HCT116 (cell line): ENCODE results near the gene PDGFD. TPM values are rescaled to one million over a fixed set of nuclear protein-coding genes. Genes with fewer than 3 reads are reported as not detected.

ENCODE experiments used
- ATAC-seq: fragments of 200-7000 bp; cut with Tn5 transposase; 2 replicates; pipeline ENCODE4 v1.9.1; 2020; ENCODE audit warnings: mild to moderate bottlenecking, moderate library complexity
- BruUV-seq: library from RNA; stranded (reverse); fragments of 400-500 nt; replicated peaks from 2 replicates; lab custom pipeline; 2021; lab: Mats Ljungman, UMichigan
- CTCF ChIA-PET: fragments of 300-600 bp; sonication (Branson Sonifier 250); formaldehyde crosslinking; loops from one replicate; lab custom pipeline; 2021; ENCODE audit warnings: antibody characterized with exemption; lab: Charles Lee
- POLR2A ChIA-PET: fragments of 300-600, 350-600 bp; sonication (Branson Sonifier 250); formaldehyde crosslinking; loops from one replicate; lab custom pipeline; 2021; ENCODE audit warnings: antibody characterized with exemption; lab: Charles Lee
- RAD21 ChIA-PET, 2 experiments: fragments of 300-600 bp; sonication (Branson Sonifier 250); formaldehyde crosslinking; loops; one replicate each; lab custom pipeline; 2023; ENCODE audit warnings: low total read pairs in 2 of 2; ENCODE audit not compliant: uncharacterized antibody in 2 of 2, unreplicated experiment in 2 of 2, low non-redundant PET in 1 of 2; lab: Charles Lee
- DNase-seq: peaks from one replicate; pipeline ENCODE4 v3.0.0-alpha.2; 2010; ENCODE audit warnings: low read depth, low spot score
- H2AFZ ChIP-seq: fragments of 200-600 bp; shearing (Covaris generic), sonication (generic); 2 replicates; pipeline ENCODE4 v1.6.1; 2017; ENCODE audit warnings: low read depth, mixed run types, mixed read lengths, antibody characterized with exemption, low read length; ENCODE audit not compliant: poor library complexity, severe bottlenecking
- H3K27ac ChIP-seq: 2 replicates; pipeline ENCODE4 v1.5.1; 2012; ENCODE audit warnings: low read depth, low read length
- H3K27me3 ChIP-seq: fragments of 200-600 bp; sonication (generic); 2 replicates; pipeline ENCODE4 v1.6.1; 2016; ENCODE audit warnings: mixed run types, low read length, mixed read lengths; ENCODE audit not compliant: insufficient read depth
- H3K36me3 ChIP-seq, 2 experiments: fragments of 200-500 bp in 1 of 2; fragments of 200-600 bp in 1 of 2; sonication (Bioruptor generic) in 1 of 2; sonication (generic) in 1 of 2; 2 replicates each; pipeline versions ENCODE4 v1.5.1 to v1.6.1; 2014 to 2016; ENCODE audit warnings: low read length in 2 of 2, inconsistent platforms in 1 of 2, mixed read lengths in 1 of 2, mixed run types in 1 of 2; ENCODE audit not compliant: insufficient read depth in 2 of 2, control insufficient read depth in 1 of 2
- H3K4me1 ChIP-seq, 2 experiments: fragments of 200-600 bp in 1 of 2; sonication (generic) in 1 of 2; 2 replicates each; pipeline versions ENCODE4 v1.5.1 to v1.6.1; 2012 to 2017; ENCODE audit warnings: low read length in 2 of 2, inconsistent platforms in 1 of 2, mild to moderate bottlenecking in 1 of 2, mixed read lengths in 1 of 2, mixed run types in 1 of 2, moderate library complexity in 1 of 2; ENCODE audit not compliant: insufficient read depth in 2 of 2, control insufficient read depth in 1 of 2
- H3K4me2 ChIP-seq: fragments of 200-600 bp; sonication (generic); 2 replicates; pipeline ENCODE4 v1.6.1; 2017; ENCODE audit warnings: mixed run types, low read length, mixed read lengths
- H3K4me3 ChIP-seq, 2 experiments: fragments of 200-600 bp in 1 of 2; sonication (generic) in 1 of 2; replicated peaks in 1 of 2; 2 replicates each; pipeline ENCODE4 v1.5.1; 2011 to 2016; ENCODE audit warnings: low read length in 2 of 2, control low read depth in 1 of 2, low read depth in 1 of 2, mild to moderate bottlenecking in 1 of 2, mixed read lengths in 1 of 2, mixed run types in 1 of 2
- H3K79me2 ChIP-seq: fragments of 200-600 bp; sonication (generic); 2 replicates; pipeline ENCODE4 v1.6.1; 2017; ENCODE audit warnings: mild to moderate bottlenecking, mixed run types, low read length, moderate library complexity, mixed read lengths; ENCODE audit not compliant: insufficient read depth
- H3K9ac ChIP-seq: fragments of 200-600 bp; sonication (generic); 2 replicates; pipeline ENCODE4 v1.6.1; 2016; ENCODE audit warnings: low read length, mixed read lengths
- H3K9me2 ChIP-seq: fragments of 200-600 bp; sonication (generic), shearing (Covaris generic); 2 replicates; pipeline ENCODE4 v1.6.1; 2017; ENCODE audit warnings: mixed run types, mild to moderate bottlenecking, moderate library complexity; ENCODE audit not compliant: insufficient read depth
- H3K9me3 ChIP-seq, 2 experiments: fragments of 200-500 bp in 1 of 2; fragments of 200-600 bp in 1 of 2; sonication (Bioruptor generic) in 1 of 2; sonication (generic) in 1 of 2; 2 replicates each; pipeline ENCODE4 v1.6.1; 2014 to 2017; ENCODE audit warnings: low read length in 2 of 2, mixed read lengths in 2 of 2, inconsistent platforms in 1 of 2, low read depth in 1 of 2, mild to moderate bottlenecking in 1 of 2, mixed run types in 1 of 2, moderate library complexity in 1 of 2; ENCODE audit not compliant: control insufficient read depth in 1 of 2, insufficient read depth in 1 of 2
- H4K20me1 ChIP-seq: fragments of 200-600 bp; sonication (generic), shearing (Covaris generic); 2 replicates; pipeline ENCODE4 v1.6.1; 2017; ENCODE audit warnings: mixed run types, mild to moderate bottlenecking, moderate library complexity; ENCODE audit not compliant: insufficient read depth
- ATF3 ChIP-seq: IDR thresholded peaks from 2 replicates; pipeline ENCODE4 v1.6.1; 2012
- CBX3 ChIP-seq: IDR thresholded peaks from 2 replicates; pipeline ENCODE4 v1.6.1; 2012; ENCODE audit warnings: low read depth
- CTCF ChIP-seq, 3 experiments: fragments of 200-600 bp in 1 of 3; sonication (generic) in 1 of 3; IDR thresholded peaks in 2 of 3; conservative IDR thresholded peaks in 1 of 3; 2 replicates each; pipeline ENCODE4 v1.5.1; 2012 to 2017; ENCODE audit warnings: low read depth in 2 of 3, low read length in 2 of 3, antibody characterized with exemption in 1 of 3, borderline replicate concordance in 1 of 3, control low read depth in 1 of 3, mild to moderate bottlenecking in 1 of 3, mixed read lengths in 1 of 3, mixed run types in 1 of 3, moderate library complexity in 1 of 3; ENCODE audit not compliant: insufficient read depth in 1 of 3
- EGR1 ChIP-seq: IDR thresholded peaks from 2 replicates; pipeline ENCODE4 v1.6.1; 2012; ENCODE audit warnings: low read depth
- ELF1 ChIP-seq: IDR thresholded peaks from 2 replicates; pipeline ENCODE4 v1.6.1; 2012; ENCODE audit warnings: low read depth, borderline replicate concordance
- JUND ChIP-seq: IDR thresholded peaks from 2 replicates; pipeline ENCODE4 v1.6.1; 2012
- SIN3A ChIP-seq: IDR thresholded peaks from 2 replicates; pipeline ENCODE4 v1.6.1; 2012; ENCODE audit warnings: low read depth
- YY1 ChIP-seq: IDR thresholded peaks from 2 replicates; pipeline ENCODE4 v1.6.1; 2011; ENCODE audit warnings: low read length, low read depth, moderate library complexity, mild to moderate bottlenecking; ENCODE audit not compliant: insufficient replicate concordance; ENCODE audit errors: extremely low read depth
- intact Hi-C: fragments of 100-400 bp; cut with micrococcal nuclease; formaldehyde crosslinking; loops from 2 replicates; pipeline ENCODE4 v1.10.0; 2022
- total RNA-seq: library from RNA; stranded (reverse); gene quantifications from one replicate; pipeline ENCODE4 v1.2.1, GENCODE V29; 2021; ENCODE audit not compliant: unreplicated experiment

Gene PDGFD
- total RNA-seq, 1 experiment from 2014 or later, result 0.34 TPM

- no peak for DNase-seq
- no peaks in the 10 kb centered on the region for H3K9me2 ChIP-seq
- no peaks in the 10 kb centered on the region for H3K36me3 ChIP-seq
- H3K27me3 ChIP-seq, result no peaks in the 10 kb centered on the region
- intact Hi-C loops, result no loop called here
- no peak overlapping the region for H3K4me3 ChIP-seq
- no peaks in the 10 kb centered on the region; the same call in 1 of the 2 replicates for H4K20me1 ChIP-seq
- TF ChIP-seq EGR1 (no peak), ELF1 (no peak), CBX3 (no peak), YY1 (no peak), CTCF (IDR thresholded peaks at IDR 0.05 in 2 of 3, conservative IDR thresholded peaks at IDR 0.05 in 1 of 3; ENCODE audit: borderline replicate concordance in 1 of 3, insufficient read depth in 1 of 3, low read depth in 2 of 3, low read length in 2 of 3) (no peak)
- H2AFZ ChIP-seq, result no peak overlapping the region
- no peaks in the 10 kb centered on the region for H3K79me2 ChIP-seq
- H3K4me2 ChIP-seq, result no peak overlapping the region
- ATAC-seq, result no peak
- no peaks in the 10 kb centered on the region for H3K9me3 ChIP-seq
- RAD21 ChIA-PET, result no interaction called here
- BruUV-seq, result no TSS peak
- CTCF ChIA-PET, result no interaction called here
- no peak overlapping the region for H3K27ac ChIP-seq
- no peaks in the 10 kb centered on the region for H3K4me1 ChIP-seq
- no peak overlapping the region for H3K9ac ChIP-seq
- POLR2A ChIA-PET, result no interaction called here
These were observed 257.6 kb downstream of the PDGFD start for GRCh38 chr11:103906291-103906867.

- Histone ChIP-seq H2AFZ (no peak overlapping the region), H3K36me3 (no peaks in the 10 kb centered on the region), H3K9me3 (no peaks in the 10 kb centered on the region), H3K4me2 (no peak overlapping the region), H3K4me1 (no peaks in the 10 kb centered on the region), H3K9ac (no peak overlapping the region), H3K79me2 (no peaks in the 10 kb centered on the region), H3K27ac (no peak overlapping the region), H4K20me1 (no peaks in the 10 kb centered on the region; the same call in 1 of the 2 replicates)
- RAD21 ChIA-PET, result no interaction called here
- ATAC-seq (no peak), DNase-seq (no peak)
- CTCF ChIA-PET, result no interaction called here
- no TSS peak for BruUV-seq
- intact Hi-C loops, result no loop called here
- POLR2A ChIA-PET, result no interaction called here
- TF ChIP-seq YY1 (no peak), ATF3 (no peak), JUND (no peak), SIN3A (no peak)
- TF ChIP-seq, all 23 proteins: peak for 0
- Histone ChIP-seq H3K9me2 (no peaks in the 10 kb centered on the region), H3K4me3 (no peak overlapping the region), H3K27me3 (no peaks in the 10 kb centered on the region)
These were observed 259.7 kb downstream of the PDGFD start for GRCh38 chr11:103904324-103904667.
